ENCODE measurements around the gene EMILIN2.
"Not testable (repeated sequence)": the region's sequence is repeated elsewhere in the genome, so short reads cannot be mapped to it uniquely, and the experiment has no call there.

EMILIN2 gene

DNA sequence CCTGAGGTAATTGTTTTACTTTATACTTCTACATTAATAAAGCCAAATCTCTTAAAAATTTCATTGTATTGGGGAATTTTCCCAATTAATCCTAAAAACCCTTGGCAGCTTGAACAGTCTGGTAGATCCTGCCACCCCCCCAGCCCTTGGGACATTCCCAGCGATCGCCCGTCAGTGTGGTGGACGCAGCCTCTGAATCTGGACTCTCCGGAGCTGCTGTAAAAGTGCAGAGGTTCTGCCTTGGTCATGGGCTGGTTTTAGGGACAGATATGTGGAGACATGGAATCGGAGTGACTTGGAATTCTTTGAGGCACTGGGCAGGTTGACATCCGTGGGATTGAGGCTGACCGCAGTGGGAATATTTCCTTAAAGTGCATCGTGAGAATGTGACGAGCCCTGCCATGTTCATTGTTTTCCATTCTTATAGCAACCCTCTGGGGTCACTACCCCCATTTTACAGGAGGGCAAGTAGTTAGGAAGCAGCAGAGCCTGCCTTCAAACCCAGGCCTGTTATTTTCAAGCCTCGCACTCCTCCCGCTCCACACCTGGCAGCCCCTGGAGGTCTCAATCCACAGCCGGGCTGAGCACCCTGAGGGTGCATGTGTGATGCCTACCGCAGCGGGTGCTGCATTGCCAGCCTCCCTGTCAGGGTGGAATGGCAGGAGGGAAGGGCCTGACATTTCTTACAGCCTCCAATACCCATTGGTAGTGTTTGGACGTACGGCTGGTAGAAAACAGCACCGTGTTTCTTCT lies 6.5 kb downstream of the EMILIN2 start:
- no peak overlapping the region for H3K4me3 ChIP-seq (ENCODE audit: low read length)
- TF ChIP-seq ZNF274 (IDR thresholded peaks at IDR 0.05; ENCODE audit: low read depth, low read length): no peak

- no peak for TF ChIP-seq ZNF274 (IDR thresholded peaks at IDR 0.05; ENCODE audit: low read depth, low read length)
Observed at GRCh38 chr18:2853926-2854664, 7.3 kb downstream of the EMILIN2 start.

DNA sequence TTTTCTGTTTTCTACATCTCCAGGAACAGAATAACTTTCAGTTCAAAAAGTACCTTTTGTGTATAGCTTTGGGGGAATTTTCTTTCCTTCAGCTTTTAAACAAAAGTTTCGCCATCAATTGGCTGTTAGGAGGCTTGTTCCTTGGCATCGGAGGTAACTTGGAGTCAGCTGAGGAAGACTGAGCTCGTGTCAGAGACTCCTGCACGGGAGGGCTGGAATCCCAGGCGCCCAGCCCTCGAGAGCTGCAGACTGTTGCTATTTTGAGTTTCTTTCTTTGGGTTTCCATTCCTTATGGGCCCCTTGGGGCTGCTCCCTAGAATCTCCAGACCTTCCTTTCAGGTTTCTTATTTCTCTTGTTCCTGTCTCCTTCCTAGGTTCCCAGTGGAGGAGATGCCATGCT lies 8.1 kb downstream of the EMILIN2 start:
- no peak for TF ChIP-seq ZNF274 (IDR thresholded peaks at IDR 0.05; ENCODE audit: low read depth, low read length)
- no peak overlapping the region for H3K4me3 ChIP-seq (ENCODE audit: low read length)

More at GRCh38 chr18:2853926-2854664, 7.3 kb downstream of the EMILIN2 start:
- no peak overlapping the region for H3K4me3 ChIP-seq (ENCODE audit: low read length)

DNA sequence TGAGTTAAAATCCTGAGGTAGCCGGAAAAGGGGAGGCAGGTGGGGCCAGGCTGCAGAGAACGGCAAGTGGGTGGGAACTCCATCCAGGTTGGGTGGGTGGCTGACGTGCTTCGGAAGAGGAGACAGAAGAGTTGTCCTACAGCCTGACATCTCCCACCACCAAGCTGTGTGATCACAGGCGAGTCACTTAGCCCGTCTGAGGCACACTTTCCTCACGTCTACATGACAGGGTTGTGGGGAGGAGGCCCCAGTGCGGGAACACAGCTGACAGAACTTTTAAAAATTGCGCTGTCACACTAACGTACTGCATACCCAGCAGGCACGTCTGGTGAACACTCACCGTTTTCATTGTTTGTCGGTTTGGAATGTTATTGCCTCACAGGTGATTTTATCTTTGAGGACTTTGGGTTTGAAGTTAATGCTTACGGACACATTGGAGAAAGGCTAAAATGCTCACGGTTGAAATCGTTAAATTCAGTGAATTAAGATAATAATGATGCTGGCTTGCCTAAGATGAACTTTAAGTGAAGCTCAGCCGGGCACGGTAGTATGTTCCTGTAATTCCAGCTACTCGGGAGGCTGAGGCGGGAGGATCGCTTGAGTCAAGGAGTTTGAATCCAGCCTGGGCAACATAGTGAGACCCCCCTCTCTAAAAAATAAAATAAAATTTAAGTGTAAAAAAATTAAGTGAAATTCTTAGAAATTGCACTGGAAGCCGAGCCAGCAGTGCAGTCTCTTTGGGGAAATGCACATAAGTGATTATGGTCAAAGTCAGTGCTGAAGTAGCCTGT lies 8.9 kb downstream of the EMILIN2 start:
- no peak overlapping the region for H3K4me3 ChIP-seq (ENCODE audit: low read length)
- no peak for TF ChIP-seq ZNF274 (IDR thresholded peaks at IDR 0.05; ENCODE audit: low read depth, low read length)

DNA sequence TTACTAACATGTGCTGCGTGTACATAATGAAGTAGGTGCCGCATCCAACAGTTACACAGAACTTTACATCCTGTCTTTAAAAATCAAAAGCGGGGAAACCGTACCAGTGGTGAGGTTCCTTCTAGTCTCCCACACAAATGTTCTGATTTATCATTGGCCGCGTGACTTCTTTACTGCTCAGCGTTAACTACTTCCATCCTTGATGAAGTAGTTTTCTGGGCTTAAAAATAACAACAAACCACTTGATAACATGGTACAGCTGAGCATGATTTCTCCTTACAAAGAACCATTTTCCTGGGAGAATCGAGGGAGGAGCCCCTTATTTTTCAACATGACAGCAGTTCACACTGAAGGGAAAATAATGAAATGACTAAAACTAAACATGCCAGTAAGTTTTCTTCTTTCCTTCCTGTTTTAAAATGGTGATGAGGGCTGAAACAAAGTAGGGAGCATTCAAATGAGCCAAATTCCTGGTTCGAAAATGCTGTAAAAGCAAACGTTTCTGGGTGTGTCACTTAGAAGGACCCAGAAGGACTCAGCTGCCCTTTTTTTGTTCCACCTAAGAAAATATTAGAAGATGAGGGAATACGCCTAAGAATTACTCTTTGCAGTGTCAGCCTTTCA lies 9.9 kb downstream of the EMILIN2 start:
- H3K4me3 ChIP-seq (ENCODE audit: low read length): no peak overlapping the region
- no peak for TF ChIP-seq ZNF274 (IDR thresholded peaks at IDR 0.05; ENCODE audit: low read depth, low read length)

GRCh38 chr18:2857491-2858131 lies 10.8 kb downstream of the EMILIN2 start:
- TF ChIP-seq ZNF274 (IDR thresholded peaks at IDR 0.05; ENCODE audit: low read depth, low read length): no peak
- no peak overlapping the region for H3K4me3 ChIP-seq (ENCODE audit: low read length)

DNA sequence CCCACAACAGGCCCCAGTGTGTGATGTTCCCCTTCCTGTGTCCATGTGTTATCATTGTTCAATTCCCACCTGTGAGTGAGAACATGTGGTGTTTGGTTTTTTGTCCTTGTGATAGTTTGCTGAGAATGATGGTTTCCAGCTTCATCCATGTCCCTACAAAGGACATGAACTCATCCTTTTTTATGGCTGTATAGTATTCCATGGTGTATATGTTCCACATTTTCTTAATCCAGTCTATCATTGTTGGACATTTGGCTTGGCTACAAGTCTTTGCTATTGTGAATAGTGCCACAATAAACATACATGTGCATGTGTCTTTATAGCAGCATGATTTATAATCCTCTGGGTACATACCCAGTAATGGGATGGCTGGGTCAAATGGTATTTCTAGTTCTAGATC lies 13.6 kb downstream of the EMILIN2 start:
- not testable (repeated sequence) for H3K4me3 ChIP-seq (ENCODE audit: low read length)

- not testable (repeated sequence) for H3K4me3 ChIP-seq (ENCODE audit: low read length)
Observed at GRCh38 chr18:2863997-2864396, 17.2 kb downstream of the EMILIN2 start.

DNA sequence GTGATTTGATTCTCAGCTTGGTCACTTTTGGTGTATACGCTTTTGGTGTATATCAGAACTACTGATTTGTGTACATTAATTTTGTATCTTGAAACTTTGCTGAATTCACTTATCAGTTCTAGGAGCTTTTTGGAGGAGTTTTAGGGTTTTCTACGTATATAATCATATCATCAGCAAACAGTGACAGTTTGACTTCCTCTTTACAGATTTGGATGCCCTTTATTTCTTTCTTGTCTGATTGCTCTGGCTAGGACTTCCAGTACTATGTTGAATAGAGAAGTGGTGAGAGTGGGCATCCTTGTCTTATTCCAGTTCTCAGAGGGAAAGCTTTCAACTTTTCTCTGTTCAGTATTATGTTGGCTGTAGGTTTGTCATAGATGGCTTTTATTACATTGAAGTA lies 19.7 kb downstream of the EMILIN2 start:
- H3K4me3 ChIP-seq (ENCODE audit: low read length): not testable (repeated sequence)

DNA sequence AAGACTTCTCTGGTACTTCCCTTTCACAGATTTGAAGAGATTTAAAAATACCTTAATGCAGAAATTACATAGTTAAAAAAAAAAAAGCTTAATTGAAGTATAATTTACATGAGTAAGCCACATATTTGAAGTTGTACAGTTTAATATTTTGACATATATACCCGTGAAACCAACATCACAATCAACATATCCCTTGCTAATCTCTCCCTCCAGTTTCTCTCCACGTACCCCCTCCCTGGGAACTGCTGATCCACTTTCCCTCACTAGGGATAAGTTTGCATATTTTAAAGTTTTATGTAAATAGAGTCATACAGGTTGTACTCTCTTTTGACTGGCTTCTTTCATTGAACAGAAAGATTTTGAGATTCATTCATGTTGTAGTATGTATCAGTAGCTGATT lies 22.4 kb downstream of the EMILIN2 start:
- TF ChIP-seq ZNF274 (IDR thresholded peaks at IDR 0.05; ENCODE audit: low read depth, low read length): no peak

GRCh38 chr18:2871111-2871720 lies 24.4 kb downstream of the EMILIN2 start:
- H3K4me3 ChIP-seq (ENCODE audit: low read length): no peak overlapping the region
- TF ChIP-seq ZNF274 (IDR thresholded peaks at IDR 0.05; ENCODE audit: low read depth, low read length): no peak

More for the DNA sequence above, 22.4 kb downstream of the EMILIN2 start:
- H3K4me3 ChIP-seq (ENCODE audit: low read length): no peak overlapping the region

DNA sequence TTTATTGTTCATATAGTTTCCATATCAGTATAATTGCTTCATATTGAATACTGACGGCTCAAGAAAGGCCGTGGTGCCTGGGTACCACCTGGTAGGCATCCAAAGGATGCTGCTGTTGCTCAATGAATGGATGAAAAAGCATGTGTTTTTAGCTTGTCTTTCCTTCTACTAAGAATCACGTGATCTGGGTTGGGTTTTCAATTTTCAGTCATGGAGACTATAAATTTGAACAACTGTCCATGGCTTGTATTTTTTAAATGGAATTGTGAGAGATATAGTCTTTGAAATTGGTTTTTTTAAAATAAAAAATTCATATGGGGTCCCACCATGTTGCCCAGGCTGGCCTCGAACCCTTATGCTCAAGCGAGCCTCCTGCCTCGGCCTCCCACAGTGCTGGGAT lies 25.3 kb downstream of the EMILIN2 start:
- no peak for TF ChIP-seq ZNF274 (IDR thresholded peaks at IDR 0.05; ENCODE audit: low read depth, low read length)
- no peak overlapping the region for H3K4me3 ChIP-seq (ENCODE audit: low read length)

GRCh38 chr18:2874765-2875164 lies 28.0 kb downstream of the EMILIN2 start:
- no peak overlapping the region for H3K4me3 ChIP-seq (ENCODE audit: low read length)
- no peak for TF ChIP-seq ZNF274 (IDR thresholded peaks at IDR 0.05; ENCODE audit: low read depth, low read length)
